ENCODE results near the gene FOXO6.

FOXO6 gene

DNA sequence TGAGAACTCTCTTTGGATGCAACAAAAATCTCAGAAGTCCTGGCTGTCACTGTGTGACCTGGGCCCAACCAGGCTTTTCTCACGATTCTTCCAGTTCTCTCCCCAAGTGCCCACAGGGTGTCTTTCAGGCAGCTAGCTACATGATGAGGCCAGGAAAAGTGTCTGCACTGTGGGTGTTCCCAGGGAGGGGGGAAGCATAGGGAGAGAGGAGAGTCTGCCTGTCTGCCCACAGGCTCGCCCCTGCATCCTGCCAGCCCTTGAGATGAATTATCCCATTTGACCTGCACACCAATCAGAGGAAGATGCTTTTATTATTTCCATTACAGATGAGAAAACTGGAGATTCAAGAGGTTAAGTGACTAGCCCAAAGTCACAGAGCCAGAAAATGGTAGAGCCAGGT lies 27.8 kb downstream of the FOXO6 start:
- no peak for DNase-seq (ENCODE audit: low read depth)
- TF ChIP-seq POLR2A (IDR thresholded peaks at IDR 0.05; ENCODE audit: extremely low read depth, insufficient read length) (no peak), MYC (IDR thresholded peaks at IDR 0.05; ENCODE audit: low read depth, low read length) (no peak)
- TF ChIP-seq, protein P1, sequence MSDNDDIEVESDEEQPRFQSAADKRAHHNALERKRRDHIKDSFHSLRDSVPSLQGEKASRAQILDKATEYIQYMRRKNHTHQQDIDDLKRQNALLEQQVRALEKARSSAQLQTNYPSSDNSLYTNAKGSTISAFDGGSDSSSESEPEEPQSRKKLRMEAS (IDR thresholded peaks at IDR 0.05; ENCODE audit: low read depth, low read length): no peak
- TF ChIP-seq, protein P2, sequence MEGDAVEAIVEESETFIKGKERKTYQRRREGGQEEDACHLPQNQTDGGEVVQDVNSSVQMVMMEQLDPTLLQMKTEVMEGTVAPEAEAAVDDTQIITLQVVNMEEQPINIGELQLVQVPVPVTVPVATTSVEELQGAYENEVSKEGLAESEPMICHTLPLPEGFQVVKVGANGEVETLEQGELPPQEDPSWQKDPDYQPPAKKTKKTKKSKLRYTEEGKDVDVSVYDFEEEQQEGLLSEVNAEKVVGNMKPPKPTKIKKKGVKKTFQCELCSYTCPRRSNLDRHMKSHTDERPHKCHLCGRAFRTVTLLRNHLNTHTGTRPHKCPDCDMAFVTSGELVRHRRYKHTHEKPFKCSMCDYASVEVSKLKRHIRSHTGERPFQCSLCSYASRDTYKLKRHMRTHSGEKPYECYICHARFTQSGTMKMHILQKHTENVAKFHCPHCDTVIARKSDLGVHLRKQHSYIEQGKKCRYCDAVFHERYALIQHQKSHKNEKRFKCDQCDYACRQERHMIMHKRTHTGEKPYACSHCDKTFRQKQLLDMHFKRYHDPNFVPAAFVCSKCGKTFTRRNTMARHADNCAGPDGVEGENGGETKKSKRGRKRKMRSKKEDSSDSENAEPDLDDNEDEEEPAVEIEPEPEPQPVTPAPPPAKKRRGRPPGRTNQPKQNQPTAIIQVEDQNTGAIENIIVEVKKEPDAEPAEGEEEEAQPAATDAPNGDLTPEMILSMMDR (IDR thresholded peaks at IDR 0.05; ENCODE audit: low read depth, low read length): no peak
- no peak overlapping the region for H3K4me3 ChIP-seq (ENCODE audit: low read depth, low read length)

DNA sequence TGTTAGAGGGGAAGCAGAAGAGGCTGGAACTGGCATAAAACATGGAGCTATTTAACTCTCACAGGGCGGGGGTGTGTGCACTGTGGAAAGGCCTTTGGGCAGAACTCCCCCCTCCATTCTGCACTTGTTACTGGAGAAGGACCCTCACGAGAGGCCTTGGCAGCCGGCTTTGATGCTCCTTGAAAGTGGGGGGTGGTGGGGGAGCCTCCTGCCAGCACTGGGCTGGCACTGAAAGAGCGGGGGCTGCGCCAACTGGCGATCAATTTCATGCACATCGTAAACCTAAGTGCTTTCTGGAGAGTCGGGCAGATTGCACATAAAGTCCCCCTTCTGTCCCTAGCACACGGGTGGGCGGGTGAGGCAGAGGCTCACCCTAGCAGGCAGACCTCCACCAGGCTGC lies 28.9 kb downstream of the FOXO6 start:
- no peak for DNase-seq (ENCODE audit: low read depth)
- no peak overlapping the region for H3K4me3 ChIP-seq (ENCODE audit: low read depth, low read length)
- no peak for TF ChIP-seq POLR2A (IDR thresholded peaks at IDR 0.05; ENCODE audit: extremely low read depth, insufficient read length)
- no peak for TF ChIP-seq MYC (IDR thresholded peaks at IDR 0.05; ENCODE audit: low read depth, low read length)
- TF ChIP-seq, protein P2 (IDR thresholded peaks at IDR 0.05; ENCODE audit: low read depth, low read length): no peak
- TF ChIP-seq, protein P1 (IDR thresholded peaks at IDR 0.05; ENCODE audit: low read depth, low read length): no peak

DNA sequence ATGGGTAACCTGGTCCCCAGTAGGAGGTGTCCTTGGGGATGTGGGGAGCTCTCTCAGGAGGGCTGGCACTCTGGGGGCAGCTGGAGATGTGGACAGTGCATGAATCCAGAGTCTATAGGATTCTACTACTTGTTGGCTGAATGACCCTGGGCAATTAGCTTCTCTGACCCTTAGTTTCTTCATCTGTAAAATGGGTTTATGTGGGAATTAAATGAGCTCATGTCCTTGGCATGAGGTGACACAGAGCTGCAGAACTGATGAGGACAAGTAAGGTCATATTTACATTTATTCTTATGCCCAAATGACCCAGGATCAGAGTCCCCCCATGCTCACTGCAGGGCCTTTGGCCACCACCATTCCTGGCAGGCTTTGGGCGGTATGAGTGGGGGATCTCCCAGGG lies 29.3 kb downstream of the FOXO6 start:
- no peak for DNase-seq (ENCODE audit: low read depth)
- H3K4me3 ChIP-seq (ENCODE audit: low read depth, low read length): no peak overlapping the region
- TF ChIP-seq, protein P1 (IDR thresholded peaks at IDR 0.05; ENCODE audit: low read depth, low read length): no peak
- TF ChIP-seq MYC (IDR thresholded peaks at IDR 0.05; ENCODE audit: low read depth, low read length) (no peak), POLR2A (IDR thresholded peaks at IDR 0.05; ENCODE audit: extremely low read depth, insufficient read length) (no peak)
- TF ChIP-seq, protein P2 (IDR thresholded peaks at IDR 0.05; ENCODE audit: low read depth, low read length): no peak

DNA sequence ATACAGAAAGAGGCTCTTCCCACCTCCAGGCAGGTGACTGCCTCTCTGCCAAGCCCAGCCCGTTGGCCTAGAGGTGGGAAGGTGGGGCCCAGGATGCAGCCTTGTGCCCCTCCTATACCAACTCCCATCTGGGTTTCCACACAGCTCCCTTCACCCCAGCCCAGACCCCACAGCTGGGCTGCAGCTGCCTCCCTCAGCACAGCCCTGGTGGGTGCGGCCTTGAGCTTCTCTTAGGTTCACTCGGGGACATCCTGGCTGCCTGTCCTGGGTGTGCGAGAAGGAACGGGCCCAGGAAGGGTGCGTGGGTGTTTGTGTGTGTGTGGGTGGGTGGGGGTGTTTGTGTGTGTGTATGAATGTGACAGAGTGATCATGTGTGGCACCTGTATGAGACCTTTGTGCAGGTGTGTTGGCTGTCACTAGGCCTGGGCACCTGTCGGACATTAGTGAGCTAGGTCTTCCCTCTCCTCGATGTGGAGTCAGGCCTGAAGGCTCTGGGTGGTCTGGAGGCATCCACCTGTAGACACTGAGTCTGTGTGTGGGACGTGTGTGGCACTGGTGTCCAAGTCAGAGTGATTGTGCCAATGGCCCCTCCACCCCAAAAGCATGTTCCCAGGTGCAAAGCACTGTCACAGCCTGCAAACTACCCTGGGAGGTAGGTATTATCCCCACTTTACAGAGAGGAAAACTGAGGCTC lies 30.7 kb downstream of the FOXO6 start:
- TF ChIP-seq POLR2A (IDR thresholded peaks at IDR 0.05; ENCODE audit: extremely low read depth, insufficient read length): no peak
- TF ChIP-seq, protein P2 (IDR thresholded peaks at IDR 0.05; ENCODE audit: low read depth, low read length): no peak
- TF ChIP-seq, protein P1 (IDR thresholded peaks at IDR 0.05; ENCODE audit: low read depth, low read length): no peak
- no peak for TF ChIP-seq MYC (IDR thresholded peaks at IDR 0.05; ENCODE audit: low read depth, low read length)
- no peak for DNase-seq (ENCODE audit: low read depth)
- H3K4me3 ChIP-seq (ENCODE audit: low read depth, low read length): no peak overlapping the region

DNA sequence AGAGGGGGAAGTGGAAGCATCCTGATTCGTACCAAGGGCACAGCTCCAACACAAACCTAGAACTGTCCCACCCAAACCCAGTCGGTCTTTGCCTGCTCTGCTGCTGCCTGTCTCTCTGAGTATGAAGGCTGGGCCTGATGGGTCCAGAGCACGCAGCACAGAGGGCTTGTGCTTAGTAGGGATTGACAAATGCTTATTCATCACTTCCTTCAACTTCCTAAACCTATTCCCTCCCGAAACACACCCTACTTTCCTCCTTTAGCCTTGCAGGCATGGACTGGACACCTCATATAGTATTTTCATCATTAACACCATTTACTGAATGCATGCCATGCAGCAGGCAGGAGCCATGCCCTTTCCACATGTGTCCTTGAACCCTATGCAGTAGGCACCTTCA lies 31.3 kb downstream of the FOXO6 start:
- H3K4me3 ChIP-seq (ENCODE audit: low read depth, low read length): no peak overlapping the region
- TF ChIP-seq, protein P1 (IDR thresholded peaks at IDR 0.05; ENCODE audit: low read depth, low read length): no peak
- TF ChIP-seq, protein P2 (IDR thresholded peaks at IDR 0.05; ENCODE audit: low read depth, low read length): no peak
- TF ChIP-seq POLR2A (IDR thresholded peaks at IDR 0.05; ENCODE audit: extremely low read depth, insufficient read length): no peak
- TF ChIP-seq MYC (IDR thresholded peaks at IDR 0.05; ENCODE audit: low read depth, low read length): no peak
- DNase-seq (ENCODE audit: low read depth): no peak

All from NB4 (cell line).